ENCODE results near the gene CCL22.
"Not testable (repeated sequence)": the region's sequence is repeated elsewhere in the genome, so short reads cannot be mapped to it uniquely, and the experiment has no call there.

CCL22 gene, protein sequence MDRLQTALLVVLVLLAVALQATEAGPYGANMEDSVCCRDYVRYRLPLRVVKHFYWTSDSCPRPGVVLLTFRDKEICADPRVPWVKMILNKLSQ

DNA sequence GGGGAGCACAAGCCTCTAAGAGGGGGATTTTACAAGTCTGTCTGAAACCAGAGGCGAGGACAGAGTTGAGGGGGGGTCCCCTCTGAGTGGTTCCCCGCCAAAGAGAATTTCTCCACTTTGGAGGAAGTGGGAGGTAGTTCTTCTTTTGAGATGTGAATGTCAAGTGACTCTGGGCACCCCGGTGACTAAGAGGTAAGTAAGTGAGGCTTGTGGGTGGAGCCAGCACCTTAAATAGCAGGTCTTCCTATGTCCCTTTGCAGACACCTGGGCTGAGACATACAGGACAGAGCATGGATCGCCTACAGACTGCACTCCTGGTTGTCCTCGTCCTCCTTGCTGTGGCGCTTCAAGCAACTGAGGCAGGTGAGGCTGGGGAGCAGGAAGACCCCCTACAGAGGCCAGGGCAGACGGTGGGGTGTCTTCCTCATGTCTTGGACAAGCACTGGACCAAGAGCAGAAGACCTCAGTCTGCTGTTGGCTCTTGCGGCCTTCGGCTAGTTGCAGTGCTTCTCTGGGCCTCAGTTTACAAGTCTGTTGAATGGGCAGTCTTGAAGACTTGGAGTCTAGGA lies at the start of gene CCL22:
Gene CCL22 (plus strand): TSS at position 257 of the 569 bp plus-strand sequence. CDS start 34 bp downstream, at position 291.
- in situ Hi-C loops (cut with MboI; ENCODE audit: low sequenced_read_pairs) = no loop called here

DNA sequence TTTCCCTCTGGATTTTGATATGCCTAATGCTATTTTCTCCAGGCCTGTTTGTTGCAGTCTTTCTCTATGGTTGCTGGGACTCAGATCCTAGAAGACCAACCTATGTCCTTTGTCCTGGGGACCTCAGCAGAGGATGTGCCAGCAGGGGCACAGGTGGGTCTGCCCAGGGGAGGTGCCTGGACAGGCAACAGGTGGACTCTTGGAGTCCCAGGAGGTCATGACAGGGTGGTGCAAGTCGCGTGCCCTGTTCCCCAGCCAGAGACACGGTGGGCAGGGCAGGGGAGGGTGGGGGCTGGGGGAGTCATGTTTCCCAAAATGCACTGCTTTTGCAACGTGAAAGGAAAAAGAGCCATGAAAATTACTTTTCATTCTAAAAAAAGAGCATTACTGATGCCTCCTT lies 47.8 kb upstream of the CCL22 start:
- in situ Hi-C loops (cut with MboI; ENCODE audit: low sequenced_read_pairs) = no loop called here

DNA sequence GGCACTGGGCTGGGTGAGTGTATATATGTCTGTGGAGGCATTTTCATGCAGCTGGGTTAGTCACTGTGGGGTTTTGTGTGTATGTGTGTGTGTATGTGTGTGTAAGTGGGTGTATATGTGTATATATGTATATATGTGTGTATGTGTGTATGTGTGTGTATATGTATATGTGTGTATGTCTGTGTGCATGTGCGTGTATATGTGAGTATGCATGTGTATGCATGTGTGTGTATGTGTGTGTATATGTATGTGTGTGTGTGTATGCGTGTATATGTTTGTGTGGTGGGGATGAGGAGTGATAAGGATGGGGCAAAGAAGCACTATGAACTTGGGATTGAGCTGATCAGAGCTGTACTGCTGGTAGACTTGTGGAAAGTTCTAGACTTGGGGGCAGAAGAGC lies 45.1 kb upstream of the CCL22 start:
- in situ Hi-C loops (cut with MboI; ENCODE audit: low sequenced_read_pairs) = no loop called here

DNA sequence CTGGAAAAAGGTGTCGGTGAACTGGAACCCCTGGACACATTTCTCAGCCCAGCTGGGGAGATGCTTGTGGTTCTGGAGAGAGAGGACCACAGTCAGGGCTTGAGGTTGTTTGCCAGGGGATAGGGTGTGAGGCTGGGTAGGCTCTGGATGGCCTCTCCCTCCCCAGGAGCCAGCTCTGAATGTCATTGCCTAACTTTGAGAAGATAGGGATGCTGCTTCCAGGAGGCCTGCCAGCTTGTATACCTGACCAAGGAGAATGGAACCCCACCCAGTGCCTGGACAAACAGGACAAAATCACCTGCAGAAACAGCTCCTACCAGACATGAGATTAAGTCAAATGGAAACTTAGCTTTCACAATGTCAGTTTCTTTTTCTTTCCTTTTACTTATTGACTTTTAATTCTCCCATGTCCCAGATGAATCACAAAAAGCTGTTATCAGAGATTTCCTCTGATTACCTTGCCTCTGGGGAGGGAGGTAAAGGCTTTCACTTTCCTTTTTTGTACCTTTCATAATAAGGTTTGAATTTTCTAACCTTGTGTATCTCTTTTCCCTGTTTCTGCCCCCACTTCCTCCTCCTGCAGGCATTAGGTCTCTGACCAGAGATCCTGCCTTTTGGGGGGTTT lies 44.3 kb upstream of the CCL22 start:
- in situ Hi-C loops (cut with MboI; ENCODE audit: low sequenced_read_pairs) = no loop called here

DNA sequence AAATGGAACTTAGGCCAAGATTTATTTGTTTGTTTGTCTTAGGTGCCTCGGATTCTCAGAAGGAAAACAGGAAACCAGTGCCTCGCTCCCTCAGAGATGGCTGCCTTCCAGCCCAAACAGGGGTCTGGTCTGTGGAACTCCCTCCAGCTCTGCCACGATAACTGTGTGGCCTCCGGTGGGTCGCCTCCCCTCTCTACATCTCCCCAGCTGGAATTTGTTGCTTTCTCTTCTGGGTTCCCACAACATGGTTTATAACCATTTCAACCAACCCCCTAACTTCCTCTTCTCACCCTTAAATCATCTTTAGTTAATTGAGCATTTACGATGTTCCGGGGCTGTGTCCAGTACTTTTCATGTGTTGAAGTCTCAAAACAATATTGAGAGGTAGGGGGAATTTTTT lies 43.2 kb upstream of the CCL22 start:
- in situ Hi-C loops (cut with MboI; ENCODE audit: low sequenced_read_pairs) = no loop called here

DNA sequence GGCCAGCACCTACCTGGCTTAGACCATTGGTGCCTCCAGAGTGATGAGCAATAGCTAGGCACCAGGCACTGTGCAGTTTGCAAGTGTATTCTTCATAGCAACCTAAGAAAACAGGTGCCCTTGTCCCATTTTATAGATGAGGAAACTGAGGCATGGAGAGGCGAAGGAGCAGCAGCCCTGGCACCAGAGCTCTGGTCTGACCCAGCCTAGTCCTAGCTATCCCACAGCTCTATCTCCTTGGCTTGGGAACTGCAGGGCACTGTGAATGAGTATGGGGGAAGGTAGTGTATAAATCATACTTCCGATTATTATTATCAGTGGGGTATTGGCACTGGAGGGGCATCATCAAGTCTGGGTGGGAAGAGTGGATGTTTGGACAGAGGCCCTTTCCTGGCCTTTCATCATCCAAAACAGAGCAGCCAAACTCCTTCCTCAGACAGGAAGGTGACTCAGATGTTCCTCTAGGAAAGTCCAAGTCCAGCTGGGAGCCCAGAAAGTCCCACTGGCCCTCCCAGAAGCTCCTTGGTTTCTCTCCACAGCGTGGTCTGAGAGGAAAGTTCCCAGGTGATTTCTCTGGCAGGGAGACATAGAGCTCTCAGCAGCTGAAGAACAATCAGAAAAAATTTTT lies 42.1 kb upstream of the CCL22 start:
- in situ Hi-C loops (cut with MboI; ENCODE audit: low sequenced_read_pairs) = no loop called here

DNA sequence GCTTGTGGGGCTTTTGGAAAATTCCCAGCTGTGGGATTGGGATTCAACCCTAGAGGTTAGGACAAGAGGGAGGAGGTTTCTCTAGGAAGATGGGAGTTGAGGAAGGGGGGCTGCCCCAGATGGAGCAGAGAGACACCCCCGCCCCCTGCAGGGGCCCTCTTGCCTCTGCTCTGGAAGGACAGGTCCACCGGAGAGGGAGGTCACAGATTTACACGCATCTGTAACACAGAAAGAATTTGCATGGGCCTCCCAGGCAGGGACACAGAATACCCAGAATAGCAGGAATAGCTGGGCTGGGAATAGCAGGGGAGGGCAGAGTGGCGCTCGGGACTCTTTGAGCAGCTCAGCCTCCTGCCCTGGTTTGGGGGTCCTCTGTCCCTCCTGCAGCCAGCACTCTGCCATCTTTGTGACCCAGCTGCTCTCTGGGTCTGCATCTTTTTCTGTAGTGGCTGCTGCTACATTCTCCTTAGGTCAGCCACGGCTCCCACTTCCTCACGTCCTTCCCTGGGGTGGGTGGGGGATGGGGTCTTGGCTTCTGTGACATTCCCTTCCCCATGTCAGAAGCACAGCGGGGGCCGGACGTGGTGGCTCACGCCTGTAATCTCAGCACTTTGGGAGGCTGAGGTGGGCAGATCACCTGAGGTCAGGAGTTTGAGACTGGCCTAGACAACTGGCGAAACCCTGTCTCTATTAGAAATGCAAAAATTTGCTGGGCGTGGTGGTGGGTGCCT lies 40.2 kb upstream of the CCL22 start:
- in situ Hi-C loops (cut with MboI; ENCODE audit: low sequenced_read_pairs) = no loop called here

DNA sequence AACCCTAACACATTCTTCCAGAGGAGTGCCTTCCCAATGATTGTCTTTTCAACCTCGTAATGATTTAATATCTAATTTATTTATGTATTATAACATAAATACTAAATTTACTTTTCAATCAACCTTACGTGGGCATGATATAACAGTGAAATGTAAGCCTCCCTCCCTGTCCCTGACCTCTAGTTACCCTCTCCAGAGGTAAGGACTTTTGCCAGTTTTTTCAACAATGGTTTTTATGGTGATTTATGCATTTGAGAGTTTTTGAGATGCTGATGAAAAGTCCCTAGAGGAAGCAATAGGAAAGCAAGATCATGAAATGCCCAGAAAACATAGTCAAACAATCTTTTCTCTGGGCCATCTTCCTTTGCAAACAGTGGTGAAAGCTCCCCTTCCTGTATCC lies 38.9 kb upstream of the CCL22 start:
- in situ Hi-C loops (cut with MboI; ENCODE audit: low sequenced_read_pairs) = no loop called here

DNA sequence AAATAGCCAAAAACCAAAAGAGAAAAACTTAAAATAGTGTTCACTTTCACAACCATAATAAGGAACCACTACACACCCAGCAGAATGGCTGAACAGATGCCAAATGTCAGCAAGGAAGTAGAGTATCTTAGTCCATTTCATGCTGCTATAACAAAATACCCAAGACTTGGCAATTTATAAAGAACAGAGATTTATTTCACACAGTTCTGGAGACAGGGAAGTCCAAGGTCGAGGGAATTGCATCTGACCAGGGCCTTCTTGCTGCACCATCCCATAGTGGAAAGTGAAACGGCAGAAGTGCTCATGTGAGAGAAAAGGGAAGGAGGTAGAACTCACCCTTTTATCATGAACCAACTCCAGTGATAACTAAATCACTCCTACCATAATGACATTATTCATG lies 33.8 kb upstream of the CCL22 start:
- in situ Hi-C loops (cut with MboI; ENCODE audit: low sequenced_read_pairs) = no loop called here

DNA sequence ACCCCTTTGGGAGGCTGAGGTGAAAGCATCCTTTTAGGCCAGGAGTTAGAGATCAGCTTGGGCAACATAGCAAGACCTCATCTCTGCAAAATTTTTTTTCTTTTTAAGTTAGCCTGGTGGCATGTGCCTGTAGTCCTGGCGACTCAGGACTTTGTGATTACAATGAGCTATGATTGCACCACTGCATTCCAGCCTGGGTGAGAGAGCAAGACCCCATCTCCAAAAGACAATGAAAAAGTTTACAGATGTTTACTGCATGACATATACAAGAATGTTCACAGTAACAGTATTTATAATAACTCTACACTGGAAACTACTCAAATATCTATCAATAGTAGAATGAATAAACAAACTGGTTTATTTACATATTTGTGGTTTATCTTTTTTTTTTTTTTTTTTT lies 33.1 kb upstream of the CCL22 start:
- in situ Hi-C loops (cut with MboI; ENCODE audit: low sequenced_read_pairs) = no loop called here

DNA sequence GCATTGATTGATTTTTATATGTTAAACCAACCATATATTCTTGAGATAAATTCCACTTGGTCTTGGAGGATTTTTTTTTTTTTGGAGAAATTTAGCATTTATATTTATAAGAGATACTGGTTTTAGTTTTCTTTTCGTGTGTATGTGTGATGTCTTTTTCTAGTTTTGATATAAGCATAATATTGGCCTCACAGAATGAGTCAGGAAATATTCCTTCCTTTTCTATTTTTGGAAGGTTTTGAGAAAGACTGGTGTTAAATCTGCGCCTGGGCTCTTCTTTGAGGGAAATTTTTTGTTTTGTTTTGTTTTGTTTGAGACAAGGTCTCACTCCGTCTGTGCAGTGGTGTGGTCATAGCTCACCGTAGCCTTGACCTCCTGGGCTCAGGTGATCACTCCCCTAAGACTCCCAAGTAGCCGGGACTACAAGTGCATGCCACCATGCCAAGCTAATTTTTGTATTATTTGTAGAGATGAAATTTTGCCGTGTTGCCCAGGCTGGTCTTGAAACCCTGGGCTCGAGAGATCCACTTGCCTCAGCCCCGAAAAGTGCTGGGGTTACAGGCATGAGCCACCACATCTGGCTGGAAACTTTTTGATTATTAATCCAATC lies 28.8 kb upstream of the CCL22 start:
- in situ Hi-C loops (cut with MboI; ENCODE audit: low sequenced_read_pairs) = no loop called here

DNA sequence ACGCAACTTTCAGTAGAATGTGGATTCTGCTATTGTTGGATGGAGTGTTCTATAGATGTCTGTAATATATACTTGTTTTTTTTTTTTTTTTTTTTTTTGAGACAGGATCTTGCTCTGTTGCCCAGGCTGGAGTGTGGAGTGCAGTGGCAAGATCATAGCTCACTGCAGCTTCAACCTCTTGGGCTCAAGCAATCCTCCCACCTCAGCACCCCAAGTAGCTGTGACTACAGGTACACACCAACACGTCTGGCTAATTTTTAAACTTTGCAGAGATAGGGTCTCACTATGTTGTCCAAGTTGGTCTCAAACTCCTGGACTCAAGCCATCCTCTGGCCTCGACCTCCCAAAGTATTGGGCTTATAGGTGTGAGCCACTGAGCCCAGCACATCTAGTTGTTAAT lies 27.2 kb upstream of the CCL22 start:
- in situ Hi-C loops (cut with MboI; ENCODE audit: low sequenced_read_pairs) = no loop called here

DNA sequence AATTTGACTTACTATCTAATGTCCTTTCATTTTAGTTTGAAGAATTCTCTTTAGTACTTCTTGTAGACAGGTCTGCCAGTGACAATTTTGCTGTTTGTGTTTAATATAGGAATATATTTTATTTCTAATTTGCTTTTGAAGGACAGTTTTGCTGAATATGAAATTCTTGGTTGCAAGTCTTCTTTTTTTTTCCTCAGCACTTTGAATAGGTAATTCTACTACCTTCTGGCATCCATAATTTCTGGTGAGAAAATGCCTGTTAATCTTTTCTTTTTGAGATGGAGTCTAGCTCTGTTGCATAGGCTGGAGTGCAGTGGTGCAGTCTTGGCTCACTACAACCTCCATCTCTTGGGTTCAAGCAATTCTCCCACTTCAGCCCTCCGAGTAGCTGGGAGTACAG lies 25.2 kb upstream of the CCL22 start:
- in situ Hi-C loops (cut with MboI; ENCODE audit: low sequenced_read_pairs) = no loop called here

DNA sequence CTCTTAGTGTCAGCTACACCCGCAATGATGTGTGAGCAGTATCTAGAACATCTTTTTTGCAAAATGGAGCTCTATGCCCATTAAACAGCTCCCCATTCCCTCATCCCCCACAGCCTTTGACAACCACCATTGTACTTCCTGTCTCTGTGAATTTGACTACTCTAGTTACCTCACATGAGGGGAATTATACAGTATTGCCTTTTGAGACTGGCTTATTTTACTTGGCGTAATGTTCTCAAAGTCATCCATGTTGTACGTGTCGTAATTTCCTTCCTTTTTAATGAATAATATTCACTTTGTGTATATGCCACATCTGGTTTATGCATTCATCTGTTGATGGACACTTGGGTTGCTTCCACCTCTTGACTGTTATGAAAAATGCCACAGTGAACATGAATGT lies 23.2 kb upstream of the CCL22 start:
- in situ Hi-C loops (cut with MboI; ENCODE audit: low sequenced_read_pairs) = no loop called here

DNA sequence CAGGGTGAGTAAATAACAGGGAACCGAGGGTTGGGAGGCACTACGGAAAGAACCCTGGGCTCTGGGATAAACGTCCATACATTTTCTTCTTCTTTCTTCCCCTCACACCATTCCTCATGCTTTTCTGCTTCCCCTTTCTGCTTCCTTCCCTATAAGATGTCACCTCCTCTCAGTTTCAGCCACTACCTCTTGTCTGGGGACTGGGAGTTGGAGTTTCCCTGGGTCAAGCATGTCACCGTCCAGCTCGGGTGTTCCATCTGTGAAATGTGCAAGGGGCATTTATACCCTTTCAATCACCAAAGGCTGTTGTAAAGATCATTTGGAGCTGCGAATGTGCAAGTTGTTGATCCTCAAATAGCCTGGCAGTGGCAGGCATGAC lies 17.5 kb upstream of the CCL22 start:
- in situ Hi-C loops (cut with MboI; ENCODE audit: low sequenced_read_pairs) = no loop called here

DNA sequence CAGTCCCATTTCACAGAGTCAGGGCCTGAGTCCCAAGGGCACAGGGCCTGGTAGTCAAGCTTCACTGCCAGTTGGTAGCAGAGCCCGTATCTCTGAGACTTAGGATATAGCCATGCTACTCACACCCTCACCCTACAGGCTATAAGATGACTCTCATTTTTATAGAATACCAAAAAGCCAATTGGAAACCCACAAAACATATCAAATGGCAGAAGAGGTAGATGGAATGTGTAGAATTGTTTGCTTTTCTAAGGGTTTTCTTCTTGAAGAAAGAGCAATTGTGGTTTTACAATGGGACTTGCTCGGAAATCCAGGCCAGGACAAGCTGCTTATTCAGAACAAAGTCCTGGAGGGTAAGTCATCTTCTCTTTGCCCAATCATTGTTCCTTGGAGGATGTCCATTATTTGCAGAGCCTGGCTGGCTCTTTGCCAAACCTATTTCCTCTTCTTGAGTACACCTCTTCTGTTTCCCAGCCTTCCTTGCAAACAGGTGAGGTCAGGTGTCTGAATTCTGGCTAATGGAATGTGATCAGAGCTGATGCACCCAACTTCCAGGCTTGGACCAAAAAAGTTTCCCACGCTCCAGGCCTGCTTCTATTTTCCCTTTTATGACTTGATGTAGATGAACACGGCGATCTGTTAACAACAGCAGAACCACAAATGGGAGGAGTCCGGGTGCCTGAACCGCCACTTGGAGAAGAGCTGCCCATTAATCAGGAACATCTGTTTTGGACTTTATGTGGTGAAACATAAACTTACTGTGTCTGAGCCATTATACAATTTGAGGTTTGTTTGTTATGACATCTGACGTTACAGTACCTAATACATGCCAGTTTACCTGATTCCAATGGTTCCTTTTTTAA lies 16.9 kb upstream of the CCL22 start:
- in situ Hi-C loops (cut with MboI; ENCODE audit: low sequenced_read_pairs) = no loop called here

DNA sequence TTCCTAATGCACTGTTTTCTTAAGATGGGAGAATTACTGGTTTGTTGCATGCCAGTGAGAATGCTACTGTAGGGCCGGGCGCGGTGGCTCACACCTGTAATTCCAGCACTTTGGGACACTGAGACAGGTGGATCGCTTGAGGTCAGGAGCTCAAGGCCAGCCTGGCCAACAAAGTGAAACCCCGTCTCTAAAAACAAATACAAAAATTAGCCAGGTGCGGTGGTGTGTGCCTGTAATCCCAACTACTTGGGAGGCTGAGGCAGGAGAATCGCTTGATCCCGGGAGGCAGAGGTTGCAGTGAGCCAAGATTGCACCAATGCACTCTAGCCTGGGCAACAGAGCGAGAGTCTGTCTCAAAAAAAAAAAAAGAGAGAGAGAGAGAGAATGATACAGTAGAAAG lies 16.0 kb upstream of the CCL22 start:
- in situ Hi-C loops (cut with MboI; ENCODE audit: low sequenced_read_pairs) = not testable (repeated sequence)

DNA sequence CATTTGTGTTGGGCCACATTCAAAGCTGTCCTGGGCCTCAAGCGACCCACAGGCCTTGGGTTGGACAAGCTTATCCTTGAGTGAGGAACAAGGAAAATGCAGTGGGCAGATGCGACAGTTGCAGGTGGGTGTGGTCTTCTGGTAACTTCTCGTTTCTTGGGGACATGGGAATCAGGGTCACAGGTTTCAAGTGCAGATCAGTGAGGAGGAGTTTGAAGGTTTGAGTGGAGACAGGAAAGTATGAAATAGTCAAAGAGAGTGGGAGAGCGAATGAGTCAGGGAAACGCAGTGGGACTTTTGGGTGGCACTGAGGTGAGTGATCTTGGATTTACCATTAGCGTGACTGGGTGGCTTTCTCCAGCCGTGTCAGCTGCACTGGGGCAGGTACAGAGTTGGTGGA lies 15.4 kb upstream of the CCL22 start:
- in situ Hi-C loops (cut with MboI; ENCODE audit: low sequenced_read_pairs) = no loop called here

DNA sequence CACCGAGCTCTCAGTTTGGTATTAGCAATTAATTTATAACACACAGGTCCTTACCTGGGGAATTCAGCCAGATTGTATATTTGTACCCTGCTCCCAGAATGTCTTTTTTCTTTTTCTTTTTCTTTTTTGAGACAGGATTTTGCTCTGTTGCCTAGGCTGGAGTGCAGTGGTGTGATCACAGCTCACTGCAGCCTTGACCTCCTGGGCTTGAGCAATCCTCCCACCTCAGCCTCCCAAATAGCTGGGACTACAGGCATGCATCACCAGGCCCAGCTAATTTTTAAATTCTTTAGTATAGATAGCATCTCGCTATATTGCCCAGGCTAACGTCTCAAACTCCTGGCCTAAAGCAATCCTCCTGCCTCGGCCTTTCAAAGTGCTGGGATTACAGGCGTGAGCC lies 14.5 kb upstream of the CCL22 start:
- in situ Hi-C loops (cut with MboI; ENCODE audit: low sequenced_read_pairs) = not testable (repeated sequence)

DNA sequence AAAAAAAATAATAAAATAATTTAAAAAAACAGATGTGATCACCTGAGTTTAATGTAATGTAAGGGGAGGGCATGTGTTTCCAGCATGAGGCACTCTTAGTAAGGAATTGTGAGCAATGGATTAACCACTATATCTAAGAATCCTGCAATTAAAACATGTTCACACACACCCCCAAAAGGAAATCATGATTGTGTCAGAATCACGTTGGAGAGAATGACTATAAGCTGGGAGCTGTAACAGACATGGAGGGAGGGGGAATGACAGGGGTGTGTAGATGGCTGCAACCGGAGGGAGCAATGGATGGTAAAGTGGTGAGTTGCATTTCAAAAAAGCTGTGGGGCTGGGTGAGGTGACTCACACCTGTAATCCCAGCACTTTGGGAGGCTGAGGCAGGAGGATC lies 13.6 kb upstream of the CCL22 start:
- in situ Hi-C loops (cut with MboI; ENCODE audit: low sequenced_read_pairs) = no loop called here
